ENCODE results near the gene C1QTNF9B.
"Not testable (repeated sequence)": the region's sequence is repeated elsewhere in the genome, so short reads cannot be mapped to it uniquely, and the experiment has no call there.

The C1QTNF9B gene

GRCh38 chr13:23918208-23918607 lies 20.9 kb upstream of the C1QTNF9B start:
- Histone ChIP-seq H3K27me3 (ENCODE audit: control insufficient read depth, insufficient read depth, low read length) (no peaks in the 10 kb centered on the region), H3K9me3 (replicated peaks; ENCODE audit: low read length) (no peaks in the 10 kb centered on the region), H3K4me1 (ENCODE audit: control insufficient read depth, insufficient read depth, low read length) (peaks cover 8% of the 10 kb centered on the region), H3K9ac (ENCODE audit: low read depth, low read length) (no peak overlapping the region), H3K36me3 (ENCODE audit: insufficient read depth, low read length) (no peaks in the 10 kb centered on the region), H3K4me2 (ENCODE audit: low read length) (no peak overlapping the region), H3K4me3 (ENCODE audit: low read length) (no peak overlapping the region)

GRCh38 chr13:23915308-23915707 lies 18.0 kb upstream of the C1QTNF9B start:
- Histone ChIP-seq H3K27me3 (ENCODE audit: control insufficient read depth, insufficient read depth, low read length) (no peaks in the 10 kb centered on the region), H3K4me3 (ENCODE audit: low read length) (no peak overlapping the region), H3K4me2 (ENCODE audit: low read length) (no peak overlapping the region), H3K9me3 (replicated peaks; ENCODE audit: low read length) (no peaks in the 10 kb centered on the region), H3K36me3 (ENCODE audit: insufficient read depth, low read length) (no peaks in the 10 kb centered on the region), H3K4me1 (ENCODE audit: control insufficient read depth, insufficient read depth, low read length) (peaks cover 8% of the 10 kb centered on the region), H3K9ac (ENCODE audit: low read depth, low read length) (no peak overlapping the region)

DNA sequence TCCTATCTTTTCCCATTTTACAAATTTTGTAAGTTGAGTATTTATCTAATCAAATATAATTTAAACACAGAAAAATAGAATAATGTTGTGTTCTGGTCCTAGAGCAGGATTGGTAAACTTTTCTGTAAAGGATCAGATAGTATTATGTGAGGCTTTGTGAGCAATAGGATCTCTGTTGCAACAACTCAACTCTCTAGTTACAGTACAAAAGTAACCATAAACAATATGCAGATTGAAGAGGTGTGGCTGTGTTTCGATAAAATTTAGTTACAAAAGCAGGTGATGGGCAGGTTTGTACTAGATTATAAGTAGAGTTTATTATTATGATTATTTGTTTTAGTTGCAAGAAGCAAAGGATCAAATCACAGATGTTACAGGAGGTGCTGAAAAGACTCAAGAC lies 15.2 kb upstream of the C1QTNF9B start:
- Histone ChIP-seq H3K27me3 (ENCODE audit: control insufficient read depth, insufficient read depth, low read length) (no peaks in the 10 kb centered on the region), H3K9ac (ENCODE audit: low read depth, low read length) (no peak overlapping the region), H3K4me1 (ENCODE audit: control insufficient read depth, insufficient read depth, low read length) (no peaks in the 10 kb centered on the region), H3K4me2 (ENCODE audit: low read length) (no peak overlapping the region), H3K9me3 (replicated peaks; ENCODE audit: low read length) (no peaks in the 10 kb centered on the region), H3K4me3 (ENCODE audit: low read length) (no peak overlapping the region), H3K36me3 (ENCODE audit: insufficient read depth, low read length) (no peaks in the 10 kb centered on the region)

DNA sequence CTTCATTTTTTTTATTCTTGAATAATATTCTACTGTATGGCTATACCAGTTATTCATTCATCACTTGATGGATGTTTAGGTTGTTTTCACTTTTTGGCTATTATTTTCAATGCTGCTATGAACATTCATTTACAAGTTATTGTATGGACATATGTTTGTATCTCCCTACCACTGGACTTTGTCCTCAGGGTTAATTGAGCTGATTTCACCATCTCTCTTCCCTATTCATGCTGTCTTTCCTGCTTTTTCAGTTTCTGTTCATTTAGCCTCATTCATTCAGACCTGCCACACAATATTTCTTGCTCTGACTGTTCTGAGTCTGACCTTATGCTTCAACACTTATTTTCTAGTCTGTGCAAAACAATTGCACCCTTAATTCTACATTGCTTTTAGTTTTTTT lies 12.3 kb upstream of the C1QTNF9B start:
- Histone ChIP-seq H3K27me3 (ENCODE audit: control insufficient read depth, insufficient read depth, low read length) (no peaks in the 10 kb centered on the region), H3K4me1 (ENCODE audit: control insufficient read depth, insufficient read depth, low read length) (no peaks in the 10 kb centered on the region), H3K4me3 (ENCODE audit: low read length) (no peak overlapping the region), H3K9ac (ENCODE audit: low read depth, low read length) (no peak overlapping the region), H3K9me3 (replicated peaks; ENCODE audit: low read length) (no peaks in the 10 kb centered on the region), H3K36me3 (ENCODE audit: insufficient read depth, low read length) (no peaks in the 10 kb centered on the region), H3K4me2 (ENCODE audit: low read length) (no peak overlapping the region)

GRCh38 chr13:23905766-23906165 lies 8.5 kb upstream of the C1QTNF9B start:
- Histone ChIP-seq H3K9ac (ENCODE audit: low read depth, low read length) (no peak overlapping the region), H3K4me1 (ENCODE audit: control insufficient read depth, insufficient read depth, low read length) (peaks cover 14% of the 10 kb centered on the region), H3K4me3 (ENCODE audit: low read length) (no peak overlapping the region), H3K36me3 (ENCODE audit: insufficient read depth, low read length) (no peaks in the 10 kb centered on the region), H3K27me3 (ENCODE audit: control insufficient read depth, insufficient read depth, low read length) (peaks cover 11% of the 10 kb centered on the region), H3K4me2 (ENCODE audit: low read length) (no peak overlapping the region), H3K9me3 (replicated peaks; ENCODE audit: low read length) (no peaks in the 10 kb centered on the region)

DNA sequence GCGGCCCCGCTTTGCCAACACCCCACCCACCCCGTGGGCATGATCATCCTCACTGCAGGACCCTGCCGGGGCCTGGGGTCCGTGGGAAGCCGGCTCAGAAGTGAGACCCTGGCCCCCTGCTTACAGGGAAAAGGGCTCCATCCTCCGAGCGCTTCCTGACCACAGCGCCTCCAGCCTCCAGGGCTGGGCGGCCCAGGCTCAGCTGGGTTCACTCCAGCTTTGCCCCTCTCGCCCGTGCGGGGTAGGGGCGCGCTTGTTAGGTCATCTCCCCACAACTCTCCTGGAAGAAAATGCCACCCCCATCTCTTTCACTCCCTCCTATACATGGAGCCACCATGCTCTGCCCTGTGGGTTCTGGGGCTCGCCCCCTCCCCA lies 6.6 kb upstream of the C1QTNF9B start:
- Histone ChIP-seq H3K9ac (ENCODE audit: low read depth, low read length) (no peak overlapping the region), H3K4me1 (ENCODE audit: control insufficient read depth, insufficient read depth, low read length) (peaks cover 14% of the 10 kb centered on the region), H3K27me3 (ENCODE audit: control insufficient read depth, insufficient read depth, low read length) (peaks cover 11% of the 10 kb centered on the region), H3K36me3 (ENCODE audit: insufficient read depth, low read length) (no peaks in the 10 kb centered on the region), H3K9me3 (replicated peaks; ENCODE audit: low read length) (no peaks in the 10 kb centered on the region), H3K4me3 (ENCODE audit: low read length) (no peak overlapping the region), H3K4me2 (ENCODE audit: low read length) (peak overlapping the region; percentile 74)

DNA sequence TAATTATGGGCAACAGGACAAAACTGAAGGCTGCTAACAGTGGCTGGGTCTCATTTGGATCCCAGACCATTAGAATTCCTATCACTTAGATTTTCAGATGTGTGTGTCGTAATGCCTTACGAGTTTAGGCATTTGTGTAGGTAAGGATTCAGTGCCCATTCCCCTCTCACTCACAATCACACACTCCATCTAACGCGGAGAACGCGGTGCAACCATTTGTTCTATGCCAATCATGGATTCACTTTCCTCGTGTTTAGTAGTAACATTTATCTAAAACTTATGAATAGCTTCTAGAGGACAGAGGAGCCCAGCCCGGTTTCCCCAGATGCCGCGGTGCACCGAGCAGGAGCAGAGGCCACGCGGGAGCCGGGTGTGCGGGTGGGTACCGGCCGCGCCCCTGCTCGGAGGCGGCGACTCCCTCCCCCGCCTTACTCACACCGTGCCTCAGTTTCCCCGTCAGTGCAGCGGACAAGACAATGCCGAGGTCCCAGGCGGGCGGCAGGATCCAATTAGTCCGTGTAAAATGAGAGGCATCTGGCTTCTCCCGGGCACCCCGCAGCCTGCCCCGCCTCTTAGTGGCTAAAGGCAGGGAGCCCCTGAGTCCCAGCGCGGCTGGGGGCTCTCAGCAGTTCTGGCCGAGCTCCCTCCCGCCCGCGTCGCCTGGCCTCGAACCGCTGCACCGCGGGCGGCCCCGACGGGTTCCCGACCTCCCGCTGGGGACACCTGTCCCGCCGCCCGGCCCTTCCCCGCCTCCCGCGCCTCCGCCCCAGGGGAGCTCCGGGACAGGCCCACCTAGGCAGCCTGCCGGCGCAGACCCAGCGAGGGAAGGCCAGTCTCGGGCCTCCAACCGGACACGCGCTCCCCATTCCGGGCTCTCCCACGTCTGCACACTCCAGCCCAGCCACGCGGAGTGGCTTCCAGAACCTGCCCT lies 5.9 kb upstream of the C1QTNF9B start:
- H3K27me3 ChIP-seq (ENCODE audit: control insufficient read depth, insufficient read depth, low read length), result peaks cover 11% of the 10 kb centered on the region
- H3K36me3 ChIP-seq (ENCODE audit: insufficient read depth, low read length), result no peaks in the 10 kb centered on the region
- H3K4me3 ChIP-seq (ENCODE audit: low read length), result peak overlapping the region; percentile 48
- H3K9me3 ChIP-seq (replicated peaks; ENCODE audit: low read length), result no peaks in the 10 kb centered on the region
- peak overlapping the region; percentile 74 for H3K4me2 ChIP-seq (ENCODE audit: low read length)
- H3K9ac ChIP-seq (ENCODE audit: low read depth, low read length), result no peak overlapping the region
- H3K4me1 ChIP-seq (ENCODE audit: control insufficient read depth, insufficient read depth, low read length), result peaks cover 14% of the 10 kb centered on the region

GRCh38 chr13:23901365-23901764 lies 4.1 kb upstream of the C1QTNF9B start:
- Histone ChIP-seq H3K9ac (ENCODE audit: low read depth, low read length) (no peak overlapping the region), H3K27me3 (ENCODE audit: control insufficient read depth, insufficient read depth, low read length) (peaks cover 11% of the 10 kb centered on the region), H3K4me1 (ENCODE audit: control insufficient read depth, insufficient read depth, low read length) (peaks cover 14% of the 10 kb centered on the region), H3K9me3 (replicated peaks; ENCODE audit: low read length) (no peaks in the 10 kb centered on the region), H3K36me3 (ENCODE audit: insufficient read depth, low read length) (no peaks in the 10 kb centered on the region), H3K4me3 (ENCODE audit: low read length) (no peak overlapping the region), H3K4me2 (ENCODE audit: low read length) (no peak overlapping the region)

- Histone ChIP-seq H3K9me3 (replicated peaks; ENCODE audit: low read length) (no peaks in the 10 kb centered on the region), H3K4me1 (ENCODE audit: control insufficient read depth, insufficient read depth, low read length) (peaks cover 14% of the 10 kb centered on the region), H3K36me3 (ENCODE audit: insufficient read depth, low read length) (no peaks in the 10 kb centered on the region), H3K27me3 (ENCODE audit: control insufficient read depth, insufficient read depth, low read length) (peaks cover 11% of the 10 kb centered on the region), H3K9ac (ENCODE audit: low read depth, low read length) (no peak overlapping the region), H3K4me2 (ENCODE audit: low read length) (no peak overlapping the region), H3K4me3 (ENCODE audit: low read length) (no peak overlapping the region)
These were observed 2.3 kb upstream of the C1QTNF9B start for GRCh38 chr13:23899555-23899954.

DNA sequence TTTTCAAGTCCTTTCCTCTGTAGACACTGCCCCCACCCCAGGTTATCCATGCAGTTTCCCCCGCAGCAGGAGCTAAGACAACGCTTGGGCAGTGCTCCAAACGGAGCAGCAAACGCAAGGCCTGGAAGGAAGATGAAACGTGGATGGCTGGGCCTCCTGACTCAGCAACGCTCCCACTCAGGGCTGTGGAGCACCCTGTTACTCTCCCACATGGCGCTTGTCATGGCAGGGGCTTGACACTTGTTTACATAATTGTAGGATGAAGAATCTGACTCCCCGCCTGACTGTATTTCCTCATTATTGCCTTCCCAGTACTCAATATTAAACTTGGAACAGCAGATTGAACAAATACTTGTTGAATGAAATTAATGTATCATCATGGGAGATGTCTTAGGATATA lies 799 bp upstream of the C1QTNF9B start:
- Histone ChIP-seq H3K36me3 (ENCODE audit: insufficient read depth, low read length) (no peaks in the 10 kb centered on the region), H3K4me1 (ENCODE audit: control insufficient read depth, insufficient read depth, low read length) (peaks cover 10% of the 10 kb centered on the region), H3K4me3 (ENCODE audit: low read length) (no peak overlapping the region), H3K4me2 (ENCODE audit: low read length) (no peak overlapping the region), H3K9me3 (replicated peaks; ENCODE audit: low read length) (no peaks in the 10 kb centered on the region), H3K27me3 (ENCODE audit: control insufficient read depth, insufficient read depth, low read length) (peaks cover 7% of the 10 kb centered on the region), H3K9ac (ENCODE audit: low read depth, low read length) (no peak overlapping the region)

DNA sequence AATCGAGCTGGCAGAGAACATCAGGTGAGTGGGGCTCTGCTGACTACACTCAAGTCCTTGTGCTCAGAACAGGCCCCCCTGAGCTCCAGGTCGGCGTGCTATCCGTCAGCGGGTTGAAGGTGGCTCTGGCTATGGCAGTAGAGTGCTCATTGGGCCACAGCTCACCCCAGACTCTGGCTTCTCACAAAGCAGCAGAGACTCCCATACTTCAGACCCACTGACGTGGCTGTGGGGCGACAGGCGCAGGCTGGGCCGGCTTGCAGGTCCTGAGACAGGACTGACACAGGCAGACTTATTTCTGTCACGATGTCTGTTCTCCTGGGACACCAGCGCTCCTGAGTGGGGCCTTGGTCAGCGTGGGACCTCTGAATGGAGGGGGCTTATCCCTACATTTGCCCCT lies 2.6 kb downstream of the C1QTNF9B start:
- not testable (repeated sequence) for H3K9ac ChIP-seq (ENCODE audit: low read depth, low read length); H3K9me3 ChIP-seq (replicated peaks; ENCODE audit: low read length); H3K4me3 ChIP-seq (ENCODE audit: low read length); H3K36me3 ChIP-seq (ENCODE audit: insufficient read depth, low read length); H3K4me2 ChIP-seq (ENCODE audit: low read length); H3K27me3 ChIP-seq (ENCODE audit: control insufficient read depth, insufficient read depth, low read length); H3K4me1 ChIP-seq (ENCODE audit: control insufficient read depth, insufficient read depth, low read length)

DNA sequence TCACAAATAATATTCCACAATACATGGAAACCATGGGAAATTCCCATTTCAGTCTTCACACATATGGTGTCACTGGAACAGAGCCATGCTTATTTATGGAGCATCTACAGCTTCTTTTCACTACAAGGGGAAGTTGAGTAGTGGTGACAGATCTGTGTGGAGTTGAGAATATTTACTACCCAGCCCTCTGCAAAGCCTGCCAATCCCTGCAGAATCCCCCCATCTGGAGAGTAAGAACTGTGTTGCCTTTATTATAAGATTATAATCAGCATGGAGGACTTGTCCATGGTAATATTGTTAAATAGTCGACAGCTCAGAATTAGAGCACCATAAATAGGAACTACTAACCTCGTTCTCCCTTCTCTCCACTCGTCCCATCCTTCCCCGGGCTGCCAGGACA lies 3.5 kb downstream of the C1QTNF9B start:
- not testable (repeated sequence) for H3K4me1 ChIP-seq (ENCODE audit: control insufficient read depth, insufficient read depth, low read length); H3K4me3 ChIP-seq (ENCODE audit: low read length); H3K27me3 ChIP-seq (ENCODE audit: control insufficient read depth, insufficient read depth, low read length); H3K9me3 ChIP-seq (replicated peaks; ENCODE audit: low read length); H3K4me2 ChIP-seq (ENCODE audit: low read length); H3K9ac ChIP-seq (ENCODE audit: low read depth, low read length); H3K36me3 ChIP-seq (ENCODE audit: insufficient read depth, low read length)
